Frontal cortex (tissue), 4 donors: ENCODE measurements around the gene SCFD2. TPM values are rescaled to one million over a fixed set of nuclear protein-coding genes. Genes with fewer than 3 reads are reported as not detected.
"Not testable (repeated sequence)": the region's sequence is repeated elsewhere in the genome, so short reads cannot be mapped to it uniquely, and the experiment has no call there.

Experiments used
- DNase-seq, 2 donors: peaks; one replicate each; pipeline ENCODE4 v3.0.0; 2012; ENCODE audit warnings: low spot score in 2 of 2
- FAIRE-seq: peaks from 2 replicates; lab custom pipeline; 2012; peaks lifted over from hg19 to GRCh38; lab: Jason Lieb, UNC
- total RNA-seq: library from RNA; depleted of rRNA; stranded (reverse); fragments of >200 nt; gene quantifications from one replicate; pipeline ENCODE4 v1.2.3, GENCODE V29; 2014
- donor health status: control.
- donor health status: control.
- donor health status: control.

The SCFD2 gene
- total RNA-seq, 1 donor from 2014 or later: 17.5 TPM

GRCh38 chr4:53067125-53067802 lies 298.6 kb downstream of the SCFD2 start:
- DNase-seq (no peak), FAIRE-seq (no peak)

GRCh38 chr4:53066155-53066554 lies 299.7 kb downstream of the SCFD2 start:
- FAIRE-seq (no peak), DNase-seq (no peak)

DNA sequence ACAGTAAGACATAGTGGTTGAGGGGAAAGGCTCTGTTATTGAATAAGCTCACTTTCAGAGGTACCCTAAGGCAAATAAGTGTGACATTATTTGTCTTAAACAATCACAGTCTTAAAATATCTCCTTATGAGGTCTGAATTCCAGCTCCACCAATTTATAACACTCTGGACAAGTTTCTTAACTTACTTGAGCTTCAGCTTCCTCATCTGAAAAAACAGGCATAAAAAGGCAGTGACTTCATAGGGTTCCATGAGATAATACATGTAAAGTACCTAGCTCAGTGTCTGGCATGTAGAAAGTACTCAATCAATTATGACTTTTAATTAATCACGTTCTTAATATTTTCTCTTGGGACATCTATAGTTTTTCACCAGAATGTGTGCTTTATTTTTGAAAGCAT lies 301.3 kb downstream of the SCFD2 start:
- FAIRE-seq (no peak), DNase-seq (no peak)

- FAIRE-seq (no peak), DNase-seq (no peak)
These were observed 304.6 kb downstream of the SCFD2 start for GRCh38 chr4:53061091-53061850.

GRCh38 chr4:53060278-53060677 lies 305.6 kb downstream of the SCFD2 start:
- no peak for DNase-seq
- FAIRE-seq: no peak

- FAIRE-seq: no peak
These were observed 306.0 kb downstream of the SCFD2 start for GRCh38 chr4:53059871-53060270.

GRCh38 chr4:53059256-53059655 lies 306.6 kb downstream of the SCFD2 start:
- DNase-seq: no peak
- no peak for FAIRE-seq

More at GRCh38 chr4:53059871-53060270, 306.0 kb downstream of the SCFD2 start:
- DNase-seq: no peak

DNA sequence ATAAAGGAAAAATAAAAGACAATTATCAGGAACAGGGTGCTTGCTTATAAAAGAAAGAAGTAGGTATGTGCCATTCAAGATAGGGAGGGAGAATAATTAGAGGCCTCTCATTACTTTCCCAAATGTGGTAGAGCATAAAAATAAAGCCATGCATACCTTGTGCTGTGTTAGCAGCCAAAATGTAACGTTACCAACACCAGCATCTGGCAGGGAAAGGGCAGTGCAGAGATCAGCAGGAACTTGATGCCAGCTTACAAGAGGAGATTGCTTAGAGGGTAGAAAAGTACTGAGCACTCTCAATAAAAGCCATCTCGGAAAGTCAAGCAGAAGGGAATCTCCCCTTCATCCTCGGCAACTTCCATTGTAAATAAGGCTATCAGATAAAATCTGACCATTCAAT lies 308.2 kb downstream of the SCFD2 start:
- DNase-seq: no peak
- FAIRE-seq: no peak

DNA sequence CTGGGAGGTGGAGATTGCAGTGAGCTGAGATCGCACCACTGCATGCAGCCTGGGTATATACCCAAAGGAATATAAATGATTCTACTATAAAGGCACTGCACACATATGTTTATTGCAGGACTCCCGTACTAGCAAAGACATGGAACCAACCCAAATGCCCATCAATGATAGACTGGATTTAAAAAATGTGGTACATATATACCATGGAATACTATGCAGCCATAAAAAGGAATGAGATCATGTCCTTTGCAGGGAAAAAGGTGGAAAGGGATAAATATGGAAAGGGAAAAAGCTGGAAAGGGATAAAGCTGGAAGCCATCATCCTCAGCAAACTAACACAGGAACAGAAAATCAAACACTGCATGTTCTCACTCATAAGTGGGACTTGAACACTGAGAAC lies 308.8 kb downstream of the SCFD2 start:
- FAIRE-seq: not testable (repeated sequence)

DNA sequence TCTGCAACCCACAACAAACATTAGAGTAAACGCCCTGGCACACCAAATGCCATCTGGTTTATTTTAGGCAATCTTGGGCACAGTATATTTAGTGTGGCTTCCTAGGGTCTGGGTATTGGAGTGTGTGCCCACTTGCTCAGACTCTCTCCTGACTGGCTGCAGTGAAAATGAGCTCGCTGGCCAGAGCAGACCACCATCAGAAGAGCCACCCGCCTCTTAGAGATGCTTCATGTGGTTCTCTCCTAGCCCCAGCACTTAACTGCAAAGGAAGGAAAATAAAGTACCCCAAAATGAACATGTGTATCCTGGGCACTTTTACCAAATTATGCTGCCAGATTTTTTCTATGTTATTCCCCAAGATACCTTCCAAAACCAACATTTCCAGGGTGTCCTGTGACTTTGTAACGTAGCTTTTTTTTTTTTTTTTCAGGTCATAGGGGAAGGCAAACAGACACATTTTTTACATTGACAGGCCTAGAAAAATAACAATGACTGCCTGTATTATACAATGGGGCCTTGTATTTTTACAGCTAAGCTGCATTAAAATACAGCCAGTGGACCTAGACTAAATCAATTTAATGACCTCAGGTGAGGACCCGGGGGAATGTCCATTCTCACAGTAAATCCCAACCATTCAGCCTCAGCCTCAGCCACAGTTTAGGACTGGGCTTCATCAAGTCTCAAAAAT lies 310.0 kb downstream of the SCFD2 start:
- DNase-seq: no peak

More for the DNA sequence above, 308.8 kb downstream of the SCFD2 start:
- not testable (repeated sequence) for DNase-seq

GRCh38 chr4:53055274-53055673 lies 310.6 kb downstream of the SCFD2 start:
- no peak for FAIRE-seq
- DNase-seq: no peak

More for the DNA sequence above, 310.0 kb downstream of the SCFD2 start:
- no peak for FAIRE-seq

- FAIRE-seq: no peak
- DNase-seq: no peak
These were observed 315.5 kb downstream of the SCFD2 start for GRCh38 chr4:53050361-53050774.

GRCh38 chr4:53049528-53049927 lies 316.3 kb downstream of the SCFD2 start:
- FAIRE-seq (no peak), DNase-seq (no peak)

DNA sequence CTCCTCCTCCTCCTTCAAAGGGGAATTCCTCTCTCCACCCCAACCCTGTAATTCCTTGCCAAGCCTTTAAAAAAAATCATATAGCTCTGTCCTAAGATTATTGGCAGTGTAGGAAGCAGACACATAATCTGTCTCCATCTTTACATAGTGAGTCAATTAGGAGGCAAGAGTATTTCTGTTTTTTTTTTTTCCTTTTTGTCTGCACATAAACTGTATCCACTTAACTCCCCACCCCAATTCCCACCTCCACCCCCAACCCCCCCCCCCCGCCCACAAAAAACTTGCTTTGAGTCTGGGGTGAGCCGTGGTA lies 321.3 kb downstream of the SCFD2 start:
- FAIRE-seq (no peak), DNase-seq (no peak)

DNA sequence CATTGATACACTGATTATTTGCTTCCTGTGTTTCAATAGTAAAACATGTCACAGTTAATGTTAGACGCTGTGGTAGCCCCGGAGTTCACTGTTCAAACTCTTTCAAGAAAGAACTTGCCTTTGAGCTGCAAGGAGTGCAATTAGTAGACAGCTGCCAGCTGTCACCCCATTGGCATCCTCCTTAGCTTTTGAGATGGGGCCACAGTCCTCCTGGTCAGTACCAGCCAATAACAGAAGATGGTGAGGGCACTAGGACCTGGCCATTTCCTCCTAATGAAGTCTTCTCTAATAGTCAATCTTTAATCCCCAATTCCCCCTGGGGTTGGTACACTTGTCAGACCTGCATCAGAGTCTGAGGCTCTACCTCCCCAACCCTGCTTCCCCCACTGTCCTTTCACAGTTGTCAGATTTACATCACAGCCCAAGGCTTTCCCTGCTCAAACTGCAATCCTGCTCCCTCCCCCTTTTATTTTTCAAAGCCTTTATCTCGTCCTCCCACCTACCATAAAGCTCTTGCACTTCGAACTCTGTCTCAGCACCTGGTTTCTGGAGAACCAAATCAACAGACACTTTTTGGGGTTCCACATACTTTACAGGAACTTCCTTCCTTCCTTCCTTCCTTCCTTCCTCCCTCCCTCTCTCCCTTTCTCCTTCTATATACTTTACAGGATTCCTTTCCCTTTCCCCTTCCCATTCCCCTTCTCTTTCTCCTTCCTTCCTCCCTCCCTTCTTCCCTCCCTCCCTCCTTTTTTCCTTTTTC lies 321.8 kb downstream of the SCFD2 start:
- FAIRE-seq (no peak), DNase-seq (no peak)

DNA sequence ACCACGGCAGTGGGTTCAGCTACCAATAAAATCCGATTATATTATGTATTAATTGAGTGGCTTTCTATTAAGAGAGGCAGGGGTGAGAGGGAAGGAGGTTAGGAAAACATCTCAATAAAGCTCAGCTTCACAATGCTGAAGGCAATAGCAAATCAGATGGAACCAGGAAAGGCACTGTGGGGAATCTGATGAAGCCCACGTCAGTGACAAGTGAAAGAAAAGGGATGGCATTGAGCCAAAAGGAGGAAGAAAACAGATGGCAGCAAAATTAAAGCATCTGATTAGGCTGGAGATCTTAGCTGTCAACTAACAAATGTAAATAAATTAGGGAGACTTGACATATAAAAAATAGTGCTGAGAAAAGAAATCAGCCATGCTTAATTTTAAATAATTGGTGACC lies 322.8 kb downstream of the SCFD2 start:
- no peak for FAIRE-seq
- no peak for DNase-seq

DNA sequence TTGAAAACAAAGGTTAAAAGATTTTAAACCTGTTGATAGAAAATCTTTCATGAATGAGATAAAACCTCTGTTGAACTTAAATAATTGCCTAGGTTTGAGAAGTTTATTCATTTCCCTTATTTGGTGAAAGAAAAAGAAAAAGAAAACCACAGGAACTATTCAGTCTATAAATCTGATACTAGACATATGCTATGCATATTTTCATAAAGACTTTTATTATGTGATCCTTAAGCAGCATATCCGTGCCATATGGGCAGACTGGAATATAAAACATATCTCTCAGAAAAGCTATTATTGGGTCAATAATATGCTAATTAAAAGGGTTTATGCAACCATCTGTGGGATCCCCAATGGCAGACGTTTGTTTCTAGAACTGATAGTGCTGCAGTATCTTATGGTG lies 325.0 kb downstream of the SCFD2 start:
- DNase-seq (no peak), FAIRE-seq (no peak)

DNA sequence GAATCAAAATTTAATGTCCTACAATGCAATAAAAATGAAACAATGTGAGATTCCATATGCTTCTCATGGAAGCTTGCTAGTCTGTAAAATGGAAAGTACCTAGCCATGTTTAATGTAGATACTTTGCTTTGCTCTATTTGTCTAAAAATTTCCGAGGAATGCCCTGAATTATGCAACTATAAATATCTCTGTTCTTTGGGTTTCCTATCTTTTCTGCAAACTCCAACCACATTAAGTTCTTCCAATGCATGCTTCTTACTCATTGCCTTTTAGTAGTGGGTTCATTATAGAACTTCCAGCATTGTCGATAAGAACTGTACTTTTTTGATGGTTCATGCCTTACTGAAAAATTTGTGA lies 325.4 kb downstream of the SCFD2 start:
- DNase-seq: no peak
- FAIRE-seq: no peak

GRCh38 chr4:53039741-53040458 lies 326.0 kb downstream of the SCFD2 start:
- no peak for DNase-seq
- FAIRE-seq: no peak

DNA sequence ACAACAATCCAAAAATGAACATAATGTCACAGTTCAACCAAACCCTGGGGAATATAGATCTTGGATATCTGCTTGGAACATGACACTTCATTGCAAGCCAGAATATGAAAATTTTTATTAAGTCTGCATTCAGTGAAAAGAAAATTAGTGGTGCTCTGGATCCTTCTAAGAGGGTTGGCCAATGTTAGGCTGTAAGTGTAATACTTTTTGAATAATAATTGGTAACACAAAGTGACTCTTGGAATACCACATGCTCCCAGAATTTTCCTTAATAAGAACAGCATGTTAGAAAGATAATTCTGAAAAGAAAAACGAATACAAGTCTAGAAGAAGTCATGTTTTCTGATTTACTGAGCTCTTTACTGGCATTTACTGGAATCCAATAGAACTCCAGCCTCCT lies 328.0 kb downstream of the SCFD2 start:
- FAIRE-seq: no peak
- DNase-seq: no peak
